Frontal cortex (tissue), 4 donors: ENCODE measurements around the gene KIAA0930. TPM values are rescaled to one million over a fixed set of nuclear protein-coding genes. Genes with fewer than 3 reads are reported as not detected.

Experiments used
- DNase-seq, 2 donors: peaks; one replicate each; pipeline ENCODE4 v3.0.0; 2012; ENCODE audit warnings: low spot score in 2 of 2
- FAIRE-seq: peaks from 2 replicates; lab custom pipeline; 2012; peaks lifted over from hg19 to GRCh38; lab: Jason Lieb, UNC
- total RNA-seq: library from RNA; depleted of rRNA; stranded (reverse); fragments of >200 nt; gene quantifications from one replicate; pipeline ENCODE4 v1.2.3, GENCODE V29; 2014
- donor health status: control.
- donor health status: control.
- donor health status: control.

The KIAA0930 gene
- total RNA-seq, 1 donor from 2014 or later: 52.6 TPM

DNA sequence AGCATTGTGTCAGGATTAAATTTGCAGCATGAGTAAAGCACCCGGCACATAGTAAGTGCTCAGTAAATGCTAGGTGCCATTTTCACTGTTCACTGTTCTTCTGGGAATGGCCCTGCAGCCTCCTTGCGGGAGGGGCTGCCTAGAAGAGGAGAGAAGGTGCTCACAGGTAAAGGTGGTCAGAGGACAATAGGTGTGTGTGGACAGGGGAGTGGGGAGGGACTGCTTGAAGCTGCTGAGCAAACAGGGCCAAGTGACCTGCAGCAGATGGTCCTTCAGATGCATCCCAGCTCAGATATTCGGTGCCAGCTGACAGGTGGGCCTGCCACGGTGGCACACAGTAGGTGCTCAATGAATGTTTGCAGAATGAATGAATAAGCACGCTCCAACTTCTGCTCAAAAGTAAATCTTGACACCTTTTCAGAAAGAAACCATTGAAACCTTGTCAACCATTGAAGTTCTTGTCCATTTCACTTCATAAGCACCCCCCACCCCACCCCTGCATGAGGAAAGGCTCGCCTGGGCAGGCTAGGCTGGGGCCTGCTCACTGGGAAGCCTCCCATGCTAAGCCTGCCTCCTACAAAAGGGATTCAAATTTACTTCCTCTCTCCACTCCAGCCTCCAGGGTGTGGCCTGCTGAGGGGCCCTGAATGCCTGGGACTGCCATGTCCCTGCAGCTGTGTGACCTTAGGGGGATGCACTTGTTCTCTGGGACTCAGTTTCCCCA lies 1.6 kb downstream of the KIAA0930 start:
- FAIRE-seq (no peak), DNase-seq (no peak)

DNA sequence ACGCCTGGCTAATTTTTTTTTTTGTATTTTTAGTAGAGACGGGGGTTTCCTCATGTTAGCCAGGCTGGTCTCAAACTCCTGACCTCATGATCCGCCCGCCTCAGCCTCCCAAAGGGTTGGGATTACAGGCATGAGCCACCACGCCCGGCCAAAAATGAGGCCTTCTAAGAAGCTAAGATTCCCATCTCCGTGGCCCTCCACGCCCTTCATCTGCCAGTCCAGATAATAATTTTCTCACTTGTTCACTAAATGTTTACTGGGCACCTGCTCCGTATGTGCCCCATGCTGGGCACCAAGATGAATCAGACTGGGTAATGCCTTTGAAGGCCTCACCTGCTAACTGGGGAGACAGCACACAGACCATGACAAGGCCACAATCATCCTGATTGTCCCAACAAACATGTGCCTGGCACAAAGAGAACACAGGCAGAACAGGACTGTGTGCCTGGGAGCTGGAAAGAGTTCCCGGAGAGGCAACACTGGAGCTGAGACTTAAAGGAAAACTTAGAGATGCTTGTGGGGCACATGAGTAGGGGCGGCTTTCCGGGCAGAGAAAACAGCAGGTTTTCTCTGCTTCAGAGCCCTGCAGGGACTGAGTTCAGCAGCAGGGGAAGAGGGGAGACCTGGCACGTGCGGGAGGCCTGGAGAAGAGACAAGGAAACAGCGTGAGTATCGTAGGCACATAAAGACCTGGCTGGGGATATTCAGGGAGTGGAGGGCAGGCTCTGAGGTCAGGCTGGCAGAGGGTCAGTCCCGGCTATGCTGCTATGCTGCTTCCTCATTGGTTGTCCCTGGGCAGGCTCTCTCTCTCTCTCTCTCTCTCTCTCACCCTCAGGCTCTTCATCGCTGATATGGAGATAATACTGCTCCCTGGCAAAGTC lies 2.4 kb downstream of the KIAA0930 start:
- FAIRE-seq: no peak
- no peak for DNase-seq

DNA sequence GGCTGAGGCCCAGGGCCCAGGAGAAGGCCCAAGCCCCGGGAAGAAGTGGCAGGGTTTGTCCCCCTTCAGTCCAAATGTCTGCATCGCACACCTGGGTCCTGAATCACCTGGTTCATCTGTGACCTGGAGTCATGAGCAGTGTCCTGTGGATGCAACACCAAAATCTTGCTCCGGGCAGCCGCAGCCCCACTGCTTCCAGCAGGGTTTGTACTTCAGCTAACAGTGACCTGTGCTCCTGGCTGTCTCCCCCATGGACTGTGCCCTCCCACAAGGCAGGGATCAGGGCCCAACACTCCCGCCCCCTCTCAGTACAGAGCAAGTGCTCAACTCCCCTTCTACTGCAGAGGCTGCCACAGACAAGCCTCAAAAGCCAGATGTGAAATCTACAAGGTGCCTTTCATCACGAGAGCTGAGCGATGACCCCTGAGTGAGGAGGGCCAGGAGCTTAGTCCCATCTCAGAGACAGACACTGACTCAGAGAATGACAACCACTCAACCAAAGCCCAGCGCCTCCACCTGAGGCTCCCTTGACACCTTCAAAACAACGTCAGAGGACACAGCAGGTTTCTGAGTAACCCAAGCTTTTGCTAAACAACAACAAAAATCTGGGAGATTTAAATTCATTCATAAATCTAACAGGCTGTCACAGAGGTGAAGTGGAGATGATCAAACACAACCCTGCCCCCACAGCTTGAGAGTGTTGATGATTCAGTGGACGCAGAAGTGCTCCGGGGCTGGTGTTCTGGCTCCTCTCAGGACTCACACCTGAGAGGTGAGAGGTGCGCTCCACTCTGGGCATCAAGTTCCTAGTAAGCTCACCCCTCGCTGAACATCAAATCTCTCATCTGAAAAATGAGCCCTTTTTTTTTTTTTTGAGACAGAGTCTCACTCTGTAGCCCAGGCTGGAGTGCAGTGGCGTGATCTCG lies 3.4 kb downstream of the KIAA0930 start:
- no peak for FAIRE-seq
- no peak for DNase-seq

DNA sequence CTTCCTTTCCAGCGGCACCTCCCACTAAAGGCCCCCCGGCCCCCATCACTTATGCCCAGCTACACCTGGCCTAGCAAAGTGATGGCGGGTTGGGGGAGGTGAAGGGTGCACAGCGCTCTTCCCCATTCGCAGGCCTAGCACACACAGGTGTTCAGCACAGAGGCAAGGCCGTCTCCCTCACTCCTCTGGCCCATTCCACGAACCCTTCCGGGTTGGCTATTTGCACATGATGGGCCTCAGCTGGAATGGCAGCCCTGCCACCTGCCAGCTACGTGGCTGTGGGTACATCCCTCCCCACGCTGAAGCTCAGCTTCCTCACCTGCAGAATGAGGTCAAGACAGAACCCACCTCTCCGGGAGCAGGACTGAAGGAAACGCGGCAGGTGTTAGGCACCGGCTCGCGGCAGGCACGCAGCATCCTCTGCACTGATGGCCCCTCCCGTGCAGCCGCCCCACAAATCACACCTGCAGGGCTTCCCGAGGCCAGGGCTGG lies 4.8 kb downstream of the KIAA0930 start:
- DNase-seq: no peak
- no peak for FAIRE-seq

DNA sequence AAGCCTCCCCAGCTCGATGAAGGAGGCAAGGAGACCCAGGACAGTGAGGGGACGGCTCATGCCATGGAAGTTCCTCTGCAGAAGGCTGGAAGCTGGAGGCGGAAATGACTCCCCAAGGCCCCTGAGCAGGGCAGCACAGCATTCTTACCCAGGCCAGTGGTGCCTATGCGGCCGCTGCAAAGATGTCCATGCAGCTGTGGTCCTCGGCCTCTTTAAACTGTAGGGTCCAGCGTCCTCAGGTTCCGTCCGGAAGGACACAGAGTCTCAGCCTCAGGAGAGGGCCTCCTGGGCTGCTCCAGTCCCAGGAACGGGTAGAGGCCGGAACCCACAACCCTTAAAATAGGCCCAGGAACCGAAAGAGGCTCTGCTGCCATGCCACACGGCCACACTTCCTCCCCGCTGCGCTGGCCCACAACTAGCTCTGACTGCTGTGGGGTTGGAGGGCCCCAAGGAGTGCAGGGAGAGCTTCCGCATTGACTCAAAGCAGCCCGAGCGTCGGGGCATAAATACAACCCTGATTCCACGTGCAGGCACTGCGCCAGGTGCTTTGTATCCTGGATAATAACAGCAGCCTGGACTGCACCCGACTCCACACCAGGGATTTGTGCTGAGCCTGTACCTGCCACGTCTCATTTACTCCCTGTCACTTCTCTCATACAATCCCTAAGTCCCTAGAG lies 5.5 kb downstream of the KIAA0930 start:
- FAIRE-seq: no peak
- no peak for DNase-seq

DNA sequence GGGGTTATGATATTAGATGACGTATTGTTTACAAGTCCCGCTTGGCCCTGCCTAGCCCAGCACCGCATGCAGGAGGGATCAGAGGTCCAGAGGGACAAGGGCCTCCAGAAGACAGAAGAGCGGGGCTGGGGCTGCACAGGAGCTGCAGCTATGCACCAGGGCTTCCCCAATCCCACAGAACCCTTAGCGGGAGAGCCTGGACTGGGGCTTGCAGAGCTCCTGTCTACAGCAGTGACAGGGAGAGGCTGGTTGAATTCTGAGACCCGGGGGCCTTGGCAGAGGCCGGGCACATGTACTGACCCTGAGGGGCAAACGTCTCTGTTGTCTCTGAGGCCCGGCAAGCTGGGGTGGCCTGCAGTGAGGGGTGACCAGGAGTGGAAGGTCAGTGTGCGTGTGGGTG lies 6.9 kb downstream of the KIAA0930 start:
- DNase-seq (no peak), FAIRE-seq (no peak)

DNA sequence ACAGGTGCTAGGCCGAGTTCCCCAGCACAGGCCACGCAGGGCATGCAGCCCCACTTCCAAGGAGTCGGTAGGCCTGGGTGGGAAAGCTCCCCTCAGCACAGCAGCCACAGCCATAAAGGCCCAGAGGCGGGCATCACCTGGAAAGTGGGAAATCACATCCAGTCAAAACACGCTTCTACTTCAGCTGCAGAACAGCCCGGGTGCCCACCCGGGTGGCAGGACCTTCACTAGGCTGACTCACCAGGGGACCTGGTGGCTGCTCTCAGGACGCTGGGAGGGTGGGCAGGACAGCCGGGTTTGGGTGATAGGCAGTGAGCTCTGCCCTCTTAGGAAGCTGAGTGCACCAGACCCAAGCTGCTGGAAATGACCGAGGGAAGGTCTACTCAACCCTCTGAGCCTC lies 7.3 kb downstream of the KIAA0930 start:
- FAIRE-seq: no peak
- no peak for DNase-seq

DNA sequence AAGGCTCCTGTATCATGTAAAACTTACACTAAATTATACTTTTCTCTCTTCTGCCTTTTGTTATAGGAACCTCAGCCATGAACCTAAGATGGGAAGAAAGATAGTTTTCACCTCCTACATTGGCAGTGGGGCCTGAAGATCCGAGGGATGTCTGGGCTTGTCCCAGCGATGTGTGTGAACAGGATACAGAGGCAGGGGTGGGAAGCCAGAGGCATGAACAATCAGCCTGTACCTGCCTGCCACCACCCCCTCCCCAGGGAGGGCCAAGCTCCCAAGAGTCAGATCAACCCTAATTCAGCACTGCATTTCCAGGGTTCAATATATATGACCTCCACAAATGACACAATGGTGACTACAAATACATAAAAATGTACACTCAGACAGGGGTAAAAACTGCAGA lies 9.4 kb downstream of the KIAA0930 start:
- DNase-seq (no peak), FAIRE-seq (no peak)

DNA sequence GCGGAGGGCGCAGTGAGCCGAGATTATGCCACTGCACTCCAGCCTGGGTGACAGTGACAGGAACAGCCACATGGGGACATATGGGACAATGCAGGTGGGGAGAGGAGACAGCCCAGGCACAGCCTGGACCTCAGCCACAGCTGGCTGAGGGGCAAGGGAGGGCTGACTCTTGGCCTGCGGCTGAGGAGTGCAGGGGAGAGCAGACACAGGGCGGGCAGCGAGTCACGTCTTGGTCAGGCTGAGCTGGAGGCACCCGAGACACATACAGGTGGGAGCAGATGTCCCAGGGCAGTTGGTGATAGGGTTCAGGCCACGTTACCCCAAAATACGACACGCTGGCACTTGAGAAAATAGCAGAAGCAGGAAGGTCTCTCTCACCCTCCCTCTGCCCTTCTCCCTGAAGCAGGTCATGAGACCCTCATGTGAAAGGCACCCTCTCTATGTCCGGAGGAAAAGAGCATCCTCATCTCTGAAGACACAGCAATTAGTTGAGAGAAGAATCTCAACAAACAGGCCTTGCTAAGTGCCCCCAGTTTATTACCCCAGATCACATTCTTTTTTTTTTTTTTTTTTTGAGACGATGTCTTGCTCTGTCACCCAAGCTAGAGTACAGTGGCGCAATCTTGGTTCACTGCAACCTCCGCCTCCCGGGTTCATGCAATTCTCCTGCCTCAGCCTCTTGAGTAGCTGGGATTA lies 10.5 kb downstream of the KIAA0930 start:
- DNase-seq (no peak), FAIRE-seq (no peak)

DNA sequence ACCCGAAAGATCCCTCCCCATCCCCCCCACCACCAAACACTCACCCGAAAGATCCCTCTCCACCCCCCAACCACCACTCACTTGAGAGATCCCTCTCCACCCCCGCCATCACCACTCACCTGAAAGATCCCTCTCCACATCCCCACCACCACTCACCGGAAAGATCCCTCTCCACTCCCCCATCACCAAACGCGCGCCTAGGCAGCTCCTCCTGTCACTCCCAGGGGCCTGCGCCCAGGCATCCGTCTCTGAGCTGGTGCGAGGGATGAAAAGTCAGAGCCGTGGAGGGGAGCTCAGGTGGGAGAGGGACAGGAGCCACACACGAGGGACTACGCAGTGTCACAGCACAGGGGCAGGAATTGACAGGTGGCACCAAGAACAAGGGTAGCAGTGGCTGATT lies 11.5 kb downstream of the KIAA0930 start:
- no peak for DNase-seq
- no peak for FAIRE-seq

DNA sequence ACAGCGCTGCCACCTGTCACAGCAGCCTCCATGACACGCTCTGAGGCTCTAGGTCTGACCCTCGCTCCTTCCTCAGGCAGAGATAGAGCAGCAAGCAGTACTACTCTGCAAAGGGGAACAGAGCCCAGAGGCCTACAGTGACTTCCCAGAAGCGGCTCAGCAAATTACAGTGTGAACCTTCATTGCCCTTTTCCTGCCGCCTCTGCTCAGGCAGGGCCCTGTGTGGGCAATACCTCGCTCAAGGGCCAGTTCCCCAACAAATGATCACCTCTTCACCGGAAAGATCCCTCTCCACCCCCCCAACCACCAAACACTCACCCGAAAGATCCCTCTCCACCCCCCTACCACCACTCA lies 12.3 kb downstream of the KIAA0930 start:
- DNase-seq (no peak), FAIRE-seq (no peak)

DNA sequence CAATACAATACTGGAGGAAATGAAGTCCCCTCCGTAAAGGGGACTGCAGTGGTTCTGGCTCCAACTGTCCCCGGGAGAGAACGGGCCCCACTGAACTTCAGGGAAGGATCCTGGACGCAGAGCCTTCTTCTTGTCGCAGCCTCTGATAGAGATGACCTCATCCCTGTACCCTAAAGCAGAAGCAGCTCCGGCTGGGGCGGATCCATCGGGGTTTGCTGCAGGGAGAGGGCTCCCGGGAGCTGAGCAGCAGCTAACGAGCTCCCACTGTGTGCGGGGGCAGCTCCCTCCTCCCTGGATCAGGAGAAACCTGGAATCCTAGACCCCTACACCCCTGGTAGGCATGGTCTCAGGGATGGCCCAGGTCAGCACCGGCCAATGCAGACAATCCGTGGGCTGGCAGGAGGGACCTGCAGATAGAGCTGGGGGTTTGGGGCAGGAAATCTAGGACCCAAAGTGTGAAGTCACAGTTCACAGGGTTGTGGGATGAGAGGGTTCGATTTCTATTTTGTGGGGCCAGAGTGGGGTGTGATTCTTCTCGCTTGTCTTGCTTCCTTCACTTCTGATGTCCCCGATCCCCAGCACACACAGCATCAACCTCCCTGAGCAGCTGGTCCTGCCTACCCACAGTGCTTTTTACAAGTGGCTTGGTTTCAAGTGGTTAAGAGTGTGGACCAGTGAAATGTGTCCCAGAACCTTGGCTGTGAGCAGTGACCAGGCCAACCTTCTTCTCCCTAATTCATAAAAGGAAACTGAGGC lies 12.9 kb downstream of the KIAA0930 start:
- FAIRE-seq (no peak), DNase-seq (no peak)

DNA sequence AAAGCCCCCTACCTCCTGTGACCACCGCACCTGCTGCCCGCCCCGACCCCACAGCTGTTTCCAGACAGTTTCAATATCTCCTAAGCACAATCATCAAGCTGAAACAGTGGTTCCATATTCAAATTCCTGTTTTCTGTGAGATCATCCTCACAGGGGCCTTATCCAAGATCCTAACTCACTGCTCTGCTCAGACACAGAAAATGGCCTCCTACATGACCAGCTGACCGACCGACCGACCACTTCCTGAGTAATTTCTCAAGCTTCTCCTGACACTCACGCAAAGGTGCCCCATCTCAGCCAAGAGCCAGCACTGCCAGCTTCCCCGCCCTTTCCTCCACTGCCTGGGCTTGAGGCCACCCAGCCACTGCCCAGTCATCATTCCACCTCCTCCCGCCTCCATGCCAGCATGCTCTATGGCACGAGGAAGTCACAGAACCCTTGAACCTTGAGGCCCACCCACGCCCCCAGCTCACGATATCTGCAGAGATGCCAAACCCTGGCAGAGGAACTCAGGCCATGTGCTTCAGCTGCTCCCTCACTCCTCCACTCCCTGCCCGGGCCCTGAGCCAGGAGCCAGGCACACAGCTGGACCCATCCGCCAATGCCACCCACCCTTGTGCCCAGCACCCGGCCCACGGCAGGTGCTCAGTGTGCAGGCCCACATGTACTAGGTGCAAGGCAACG lies 14.0 kb downstream of the KIAA0930 start:
- FAIRE-seq (no peak), DNase-seq (no peak)

DNA sequence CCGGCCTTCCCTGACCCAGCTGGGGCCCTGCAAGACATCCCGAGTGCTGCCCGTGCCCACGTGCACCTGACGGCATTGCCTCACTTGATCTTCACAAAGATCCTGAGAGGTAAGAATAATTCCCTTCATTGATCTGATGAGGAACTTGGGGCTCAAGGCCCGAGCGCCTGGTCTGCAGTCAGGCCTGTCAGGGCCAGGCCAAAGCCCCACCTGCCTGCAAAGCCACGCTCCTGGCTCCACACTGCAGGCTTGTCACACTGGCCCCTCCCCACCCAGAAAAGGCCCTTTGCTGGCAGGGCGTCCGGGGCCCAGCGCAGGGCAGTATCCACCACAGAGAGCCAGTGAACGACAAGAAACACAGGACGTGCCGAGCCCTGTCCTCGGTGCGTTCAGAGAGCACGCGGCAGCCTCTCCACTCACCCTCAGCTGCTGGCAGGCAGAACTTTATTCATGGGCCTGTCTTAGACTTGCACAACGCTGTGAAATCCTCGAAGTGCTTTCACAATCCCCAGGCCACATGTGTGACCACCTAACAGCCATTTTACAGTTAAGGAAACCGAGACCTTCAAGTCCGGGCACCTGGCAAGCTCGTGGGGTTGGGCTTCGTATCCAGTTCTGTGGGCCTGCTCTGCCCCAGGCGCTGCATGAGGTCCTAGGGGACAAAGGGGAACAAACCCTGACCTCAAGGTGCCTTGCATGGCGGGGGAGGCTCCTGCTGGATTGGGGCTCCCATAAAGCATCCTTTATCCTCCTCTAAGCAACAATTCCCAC lies 14.8 kb downstream of the KIAA0930 start:
- DNase-seq (no peak), FAIRE-seq (no peak)

DNA sequence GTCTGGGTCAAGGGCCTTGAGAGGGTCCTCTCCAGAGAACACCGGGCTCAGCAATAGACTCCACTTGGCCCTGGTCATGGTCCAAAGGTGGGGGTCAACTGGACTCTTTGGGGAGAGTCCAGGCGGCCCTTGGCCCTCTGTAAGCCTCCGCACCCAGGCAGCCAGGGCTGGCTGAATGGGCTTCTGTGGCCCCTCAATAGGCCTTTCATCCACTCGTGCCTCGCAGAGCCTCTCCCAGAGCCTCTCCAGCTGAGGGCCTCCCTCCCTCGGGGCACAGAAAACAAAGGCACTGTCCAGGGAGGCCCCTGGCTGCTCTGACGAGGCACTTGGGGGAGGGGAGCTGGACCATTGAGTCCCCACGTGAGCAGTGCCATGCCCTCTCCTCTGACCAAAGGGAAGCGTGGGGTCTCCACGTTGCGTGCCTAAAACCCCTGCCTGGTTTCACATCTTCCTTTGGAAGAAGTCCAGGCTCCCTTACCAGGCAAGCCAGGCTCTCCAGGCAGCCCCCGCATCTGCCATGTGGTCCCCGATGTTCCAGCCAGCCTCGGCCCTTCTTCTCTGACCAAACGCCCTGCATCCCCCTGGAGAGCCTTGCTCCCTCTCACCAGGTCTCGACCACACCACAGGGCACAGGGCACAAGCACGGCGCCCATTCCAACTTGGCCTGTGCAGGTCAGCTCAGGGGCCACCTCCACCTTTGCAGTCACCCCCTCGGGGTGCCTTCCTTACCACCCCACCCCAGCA lies 15.5 kb downstream of the KIAA0930 start:
- FAIRE-seq: peak; percentile 10
- DNase-seq: peak; percentile 75 to 79

DNA sequence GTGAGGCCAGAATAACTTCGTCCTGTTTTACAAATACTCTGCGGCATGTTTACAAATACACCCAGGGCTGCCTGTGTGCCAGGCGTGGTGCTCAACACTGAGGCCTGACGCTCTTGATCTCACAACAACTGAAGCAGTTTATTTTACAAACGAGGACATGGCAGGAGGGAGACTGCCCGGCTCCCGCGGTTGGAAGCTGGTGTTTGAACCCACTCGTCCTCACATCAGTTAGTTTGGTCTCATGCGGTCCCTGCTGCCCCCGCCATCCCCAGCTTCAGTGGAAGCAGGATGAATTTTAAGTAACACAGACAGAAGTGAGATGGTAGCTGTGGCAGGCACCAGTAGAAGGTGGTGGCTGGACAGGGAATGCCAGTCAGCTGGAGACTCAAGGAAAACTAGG lies 16.4 kb downstream of the KIAA0930 start:
- DNase-seq: no peak
- FAIRE-seq: no peak
